ENCODE data around the gene NEDD1. TPM values are rescaled to one million over a fixed set of nuclear protein-coding genes. Genes with fewer than 3 reads are reported as not detected.
A peak's percentile ranks its signal among the peaks of the same experiment; 100 is the strongest.

The NEDD1 gene, protein sequence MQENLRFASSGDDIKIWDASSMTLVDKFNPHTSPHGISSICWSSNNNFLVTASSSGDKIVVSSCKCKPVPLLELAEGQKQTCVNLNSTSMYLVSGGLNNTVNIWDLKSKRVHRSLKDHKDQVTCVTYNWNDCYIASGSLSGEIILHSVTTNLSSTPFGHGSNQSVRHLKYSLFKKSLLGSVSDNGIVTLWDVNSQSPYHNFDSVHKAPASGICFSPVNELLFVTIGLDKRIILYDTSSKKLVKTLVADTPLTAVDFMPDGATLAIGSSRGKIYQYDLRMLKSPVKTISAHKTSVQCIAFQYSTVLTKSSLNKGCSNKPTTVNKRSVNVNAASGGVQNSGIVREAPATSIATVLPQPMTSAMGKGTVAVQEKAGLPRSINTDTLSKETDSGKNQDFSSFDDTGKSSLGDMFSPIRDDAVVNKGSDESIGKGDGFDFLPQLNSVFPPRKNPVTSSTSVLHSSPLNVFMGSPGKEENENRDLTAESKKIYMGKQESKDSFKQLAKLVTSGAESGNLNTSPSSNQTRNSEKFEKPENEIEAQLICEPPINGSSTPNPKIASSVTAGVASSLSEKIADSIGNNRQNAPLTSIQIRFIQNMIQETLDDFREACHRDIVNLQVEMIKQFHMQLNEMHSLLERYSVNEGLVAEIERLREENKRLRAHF
- 10 to 100 TPM; 19.6 to 23.0 TPM for total RNA-seq
- 52.6 to 69.1 reads per million in 2 donors for total RNA-seq

- Mint-ChIP-seq H3K27ac (peak within 1 kb of the TSS; percentile 97), H3K36me3 (ENCODE audit: low read depth) (no peaks in the 10 kb centered on the region), H3K27me3 (peaks cover 6% of the 10 kb centered on the region), H3K4me3 (peak within 1 kb of the TSS; percentile 95), H3K4me1 (peaks cover 28% of the 10 kb centered on the region)
- ATAC-seq = peak; percentile 82
- peak; percentile 76 to 78 (median 77) for DNase-seq
- H3K9me3 ChIP-seq (ENCODE audit: control insufficient read depth, low read length, poor library complexity, severe bottlenecking) = no peaks in the 10 kb centered on the region
Observed at GRCh38 chr12:96906849-96907670, at the start of gene NEDD1. Gene NEDD1, plus strand, starts transcription at chr12:96907257. Its CDS starts 2,503 bp downstream, at chr12:96909760.

GRCh38 chr12:96858162-96858561 lies 48.9 kb upstream of the NEDD1 start:
- H3K36me3 Mint-ChIP-seq (ENCODE audit: low read depth) = no peaks in the 10 kb centered on the region
- no peaks in the 10 kb centered on the region for H3K4me1 Mint-ChIP-seq
- H3K9me3 ChIP-seq (ENCODE audit: control insufficient read depth, low read length, poor library complexity, severe bottlenecking) = no peaks in the 10 kb centered on the region
- no peak for ATAC-seq
- H3K27ac Mint-ChIP-seq = no peak overlapping the region
- peaks cover 10% of the 10 kb centered on the region for H3K27me3 Mint-ChIP-seq
- no peak for DNase-seq
- no peak overlapping the region for H3K4me3 Mint-ChIP-seq

DNA sequence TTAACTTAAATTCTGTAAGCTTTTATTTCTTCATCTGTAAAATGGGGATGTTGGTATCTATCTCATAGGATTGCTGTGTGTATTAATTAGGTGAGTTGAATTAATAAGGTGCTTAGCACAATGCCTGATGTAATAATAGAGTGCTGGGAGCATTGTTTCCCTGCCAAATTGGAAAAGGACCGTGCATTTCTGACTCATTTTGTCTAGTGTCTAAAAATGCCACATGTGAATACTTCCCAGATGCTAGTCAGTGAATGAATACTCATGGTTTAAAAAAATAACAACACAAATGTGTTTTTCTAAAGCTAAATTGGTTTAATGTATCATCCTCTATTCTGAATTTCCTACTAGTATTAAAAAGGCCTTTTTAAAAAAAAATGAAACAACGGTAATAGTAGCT lies 45.4 kb upstream of the NEDD1 start:
- no peak for DNase-seq
- Mint-ChIP-seq H3K4me1 (no peaks in the 10 kb centered on the region), H3K4me3 (no peak overlapping the region), H3K27me3 (peaks cover 27% of the 10 kb centered on the region), H3K36me3 (ENCODE audit: low read depth) (no peaks in the 10 kb centered on the region), H3K27ac (no peak overlapping the region)
- ATAC-seq = no peak
- H3K9me3 ChIP-seq (ENCODE audit: control insufficient read depth, low read length, poor library complexity, severe bottlenecking) = no peaks in the 10 kb centered on the region

- no peak overlapping the region for H3K4me3 Mint-ChIP-seq
- no peaks in the 10 kb centered on the region for H3K4me1 Mint-ChIP-seq
- peaks cover 28% of the 10 kb centered on the region for H3K27me3 Mint-ChIP-seq
- no peak for ATAC-seq
- DNase-seq = no peak
- H3K36me3 Mint-ChIP-seq (ENCODE audit: low read depth) = no peaks in the 10 kb centered on the region
- H3K27ac Mint-ChIP-seq = no peak overlapping the region
- no peaks in the 10 kb centered on the region for H3K9me3 ChIP-seq (ENCODE audit: control insufficient read depth, low read length, poor library complexity, severe bottlenecking)
Observed at GRCh38 chr12:96862326-96862725, 44.7 kb upstream of the NEDD1 start.

GRCh38 chr12:96864335-96864734 lies 42.7 kb upstream of the NEDD1 start:
- no peaks in the 10 kb centered on the region for H3K9me3 ChIP-seq (ENCODE audit: control insufficient read depth, low read length, poor library complexity, severe bottlenecking)
- Mint-ChIP-seq H3K36me3 (ENCODE audit: low read depth) (no peaks in the 10 kb centered on the region), H3K4me1 (no peaks in the 10 kb centered on the region), H3K27me3 (peaks cover 35% of the 10 kb centered on the region), H3K4me3 (no peak overlapping the region), H3K27ac (no peak overlapping the region)
- DNase-seq (no peak), ATAC-seq (no peak)

DNA sequence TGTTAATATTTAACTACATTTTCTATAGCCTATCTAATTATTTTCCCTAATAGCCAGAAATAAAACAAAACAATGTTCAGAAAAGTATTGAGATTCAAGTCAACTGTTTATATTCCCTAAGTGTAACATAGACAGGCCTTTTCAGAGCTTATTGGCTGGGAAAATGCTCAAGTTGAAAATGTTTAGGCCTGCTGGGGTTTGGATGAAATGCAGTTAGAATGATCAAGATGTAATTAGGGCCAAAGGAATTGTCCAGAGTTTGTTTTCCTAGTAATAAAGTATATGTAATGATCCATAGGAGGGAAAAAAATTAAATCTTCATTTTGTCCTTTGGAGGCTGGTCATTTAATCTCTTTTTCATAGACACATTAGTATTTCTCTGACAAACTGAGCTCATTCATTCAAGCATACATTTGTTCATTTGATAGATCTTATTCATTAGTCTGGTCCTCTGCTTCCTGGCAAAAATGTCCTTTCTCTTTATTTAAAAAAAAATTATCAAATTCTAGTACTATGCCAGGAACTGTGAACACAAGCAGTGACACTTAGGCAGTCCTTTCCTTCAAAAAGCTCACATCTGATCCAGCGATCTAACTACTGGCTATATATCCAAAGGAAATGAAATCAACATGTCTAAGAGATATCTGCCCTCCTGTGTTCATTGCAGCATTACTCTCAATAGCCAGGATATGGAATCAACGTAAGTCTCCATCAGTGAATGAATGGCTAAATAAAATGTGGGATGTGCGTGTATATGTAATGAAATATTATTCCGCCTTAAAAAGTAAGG lies 40.1 kb upstream of the NEDD1 start:
- Mint-ChIP-seq H3K4me1 (no peaks in the 10 kb centered on the region), H3K27me3 (peaks cover 42% of the 10 kb centered on the region), H3K36me3 (ENCODE audit: low read depth) (no peaks in the 10 kb centered on the region), H3K27ac (no peak overlapping the region), H3K4me3 (no peak overlapping the region)
- no peak for DNase-seq
- no peak for ATAC-seq
- H3K9me3 ChIP-seq (ENCODE audit: control insufficient read depth, low read length, poor library complexity, severe bottlenecking) = no peaks in the 10 kb centered on the region

DNA sequence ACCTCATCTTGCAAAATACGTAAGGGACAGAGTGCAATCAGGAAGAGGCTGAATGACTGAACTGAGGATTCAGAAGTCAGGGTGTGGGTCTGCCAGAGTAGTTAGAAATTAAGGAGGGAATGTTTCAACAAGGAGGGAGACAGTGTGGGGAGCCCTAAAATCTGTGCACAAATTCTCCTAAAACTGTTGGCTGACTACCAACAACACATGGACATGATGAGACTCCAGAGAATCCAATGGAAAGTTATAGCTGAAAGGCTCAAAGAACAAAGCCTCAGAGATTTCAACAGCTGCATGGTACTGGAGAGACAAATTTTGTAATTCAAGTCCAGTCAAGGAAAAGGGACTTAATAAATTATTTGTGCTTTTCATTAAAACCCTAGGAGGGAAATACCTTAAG lies 36.1 kb upstream of the NEDD1 start:
- Mint-ChIP-seq H3K36me3 (ENCODE audit: low read depth) (no peaks in the 10 kb centered on the region), H3K27me3 (peaks cover 41% of the 10 kb centered on the region), H3K27ac (no peak overlapping the region), H3K4me1 (no peaks in the 10 kb centered on the region), H3K4me3 (no peak overlapping the region)
- ATAC-seq = no peak
- no peak for DNase-seq
- H3K9me3 ChIP-seq (ENCODE audit: control insufficient read depth, low read length, poor library complexity, severe bottlenecking) = no peaks in the 10 kb centered on the region

- DNase-seq (no peak), ATAC-seq (no peak)
- no peaks in the 10 kb centered on the region for H3K9me3 ChIP-seq (ENCODE audit: control insufficient read depth, low read length, poor library complexity, severe bottlenecking)
- no peaks in the 10 kb centered on the region for H3K4me1 Mint-ChIP-seq
- H3K27ac Mint-ChIP-seq = no peak overlapping the region
- H3K36me3 Mint-ChIP-seq (ENCODE audit: low read depth) = no peaks in the 10 kb centered on the region
- no peak overlapping the region for H3K4me3 Mint-ChIP-seq
- H3K27me3 Mint-ChIP-seq = peaks cover 55% of the 10 kb centered on the region
Observed at GRCh38 chr12:96872961-96873360, 34.1 kb upstream of the NEDD1 start.

DNA sequence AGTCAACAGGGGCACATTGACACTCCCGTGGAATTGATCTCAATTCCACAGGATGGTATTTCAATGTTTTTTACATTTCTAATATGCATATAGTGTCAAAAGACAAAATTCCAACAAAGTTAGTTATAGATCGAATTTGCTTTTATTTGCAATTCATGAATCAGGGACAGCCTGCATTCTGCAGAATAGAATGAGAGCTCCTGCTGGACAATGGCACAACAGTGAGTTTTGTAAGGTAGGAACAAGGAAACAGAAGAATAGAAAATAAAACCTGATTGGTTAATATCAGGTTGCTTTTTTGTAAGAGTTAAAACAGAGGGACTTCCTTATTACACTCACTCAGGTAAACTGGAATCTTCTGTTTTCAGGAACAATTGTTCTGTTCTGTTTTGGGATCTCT lies 32.8 kb upstream of the NEDD1 start:
- no peaks in the 10 kb centered on the region for H3K9me3 ChIP-seq (ENCODE audit: control insufficient read depth, low read length, poor library complexity, severe bottlenecking)
- H3K27me3 Mint-ChIP-seq = peaks cover 55% of the 10 kb centered on the region
- ATAC-seq (no peak), DNase-seq (no peak)
- no peak overlapping the region for H3K27ac Mint-ChIP-seq
- no peaks in the 10 kb centered on the region for H3K4me1 Mint-ChIP-seq
- H3K4me3 Mint-ChIP-seq = no peak overlapping the region
- no peaks in the 10 kb centered on the region for H3K36me3 Mint-ChIP-seq (ENCODE audit: low read depth)

DNA sequence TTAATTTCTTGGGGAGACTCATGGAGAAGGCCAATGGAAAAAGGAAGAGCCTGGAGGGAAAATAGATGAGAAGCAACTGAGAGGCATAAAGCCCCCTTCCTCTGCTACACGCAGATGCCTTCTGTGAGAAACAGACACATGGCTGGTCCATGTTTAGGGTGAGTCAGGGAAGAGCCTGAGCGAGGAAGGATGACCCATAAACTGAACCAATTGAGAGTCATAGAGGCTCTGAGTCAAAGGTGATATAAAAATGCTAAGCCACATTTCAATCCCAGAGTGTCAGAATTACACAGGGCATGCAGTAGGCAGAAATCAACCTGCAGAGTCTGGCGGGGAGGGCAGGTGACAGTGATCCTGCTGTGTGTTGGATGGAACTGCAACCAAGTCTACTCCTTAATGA lies 30.1 kb upstream of the NEDD1 start:
- no peak for ATAC-seq
- Mint-ChIP-seq H3K27me3 (peaks cover 55% of the 10 kb centered on the region), H3K4me1 (no peaks in the 10 kb centered on the region), H3K27ac (no peak overlapping the region), H3K4me3 (no peak overlapping the region), H3K36me3 (ENCODE audit: low read depth) (no peaks in the 10 kb centered on the region)
- DNase-seq = no peak
- no peaks in the 10 kb centered on the region for H3K9me3 ChIP-seq (ENCODE audit: control insufficient read depth, low read length, poor library complexity, severe bottlenecking)

GRCh38 chr12:96878704-96879103 lies 28.4 kb upstream of the NEDD1 start:
- peaks cover 49% of the 10 kb centered on the region for H3K27me3 Mint-ChIP-seq
- no peak for ATAC-seq
- no peaks in the 10 kb centered on the region for H3K4me1 Mint-ChIP-seq

DNA sequence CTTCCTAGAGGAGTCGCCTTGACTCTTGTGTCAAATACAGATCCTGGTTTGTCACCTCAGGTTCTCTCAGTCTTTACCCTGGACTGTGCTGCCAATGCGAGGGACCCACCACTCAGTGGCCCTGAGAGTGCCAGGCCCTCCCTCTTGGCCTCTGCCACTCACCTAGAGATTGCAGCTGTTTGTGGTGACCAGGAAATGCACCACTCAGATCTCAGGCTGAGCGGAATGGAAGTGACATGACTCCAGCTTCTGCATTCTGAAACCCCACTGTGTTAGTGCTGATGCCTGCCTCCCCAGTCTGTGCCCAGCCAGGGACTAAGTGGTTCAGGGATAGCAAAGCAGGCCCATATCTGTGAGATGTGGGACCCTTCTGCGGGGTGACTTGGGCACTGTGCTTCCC lies 27.8 kb upstream of the NEDD1 start:
- Mint-ChIP-seq H3K4me3 (no peak overlapping the region), H3K27me3 (peaks cover 49% of the 10 kb centered on the region), H3K36me3 (ENCODE audit: low read depth) (no peaks in the 10 kb centered on the region), H3K27ac (no peak overlapping the region), H3K4me1 (no peaks in the 10 kb centered on the region)
- DNase-seq = no peak
- ATAC-seq = no peak
- H3K9me3 ChIP-seq (ENCODE audit: control insufficient read depth, low read length, poor library complexity, severe bottlenecking) = no peaks in the 10 kb centered on the region

More at GRCh38 chr12:96878704-96879103, 28.4 kb upstream of the NEDD1 start:
- Mint-ChIP-seq H3K4me3 (no peak overlapping the region), H3K36me3 (ENCODE audit: low read depth) (no peaks in the 10 kb centered on the region), H3K27ac (no peak overlapping the region)
- no peak for DNase-seq
- H3K9me3 ChIP-seq (ENCODE audit: control insufficient read depth, low read length, poor library complexity, severe bottlenecking) = no peaks in the 10 kb centered on the region

All from T-helper 17 cell (primary cell).